ENCODE measurements around the gene POLR1B. TPM values are rescaled to one million over a fixed set of nuclear protein-coding genes. Genes with fewer than 3 reads are reported as not detected.
A peak's percentile ranks its signal among the peaks of the same experiment; 100 is the strongest.

Gene POLR1B
- polyA plus RNA-seq, 2 donors: 5.7 to 7.5 TPM

- H3K4me3 ChIP-seq (ENCODE audit: low read depth in 1 of 2, low read length in 2 of 2): no peak overlapping the region
- H3K27me3 ChIP-seq (ENCODE audit: control insufficient read depth in 1 of 2, insufficient read depth in 2 of 2, low read length in 2 of 2): no peaks in the 10 kb centered on the region
- no peaks in the 10 kb centered on the region for H3K9me3 ChIP-seq (ENCODE audit: control insufficient read depth in 2 of 2, insufficient read depth in 1 of 2, low read depth in 1 of 2, low read length in 1 of 2)
- WGBS, 2 donors: 57 to 78% methylated on average over 4 to 5 of the region's 5 CpGs
- H3K27ac ChIP-seq (ENCODE audit: low read depth in 2 of 2, low read length in 1 of 2): no peak overlapping the region
- peaks cover 0 to 2% of the 10 kb centered on the region in 2 donors for H3K4me1 ChIP-seq (ENCODE audit: control insufficient read depth in 2 of 2, insufficient read depth in 2 of 2, low read length in 1 of 2)
- peaks cover 9 to 12% of the 10 kb centered on the region in 2 donors for H3K36me3 ChIP-seq (ENCODE audit: control insufficient read depth in 2 of 2, insufficient read depth in 2 of 2, low read length in 1 of 2)
These were observed 35.5 kb downstream of the POLR1B start for GRCh38 chr2:112577756-112578155.

- Histone ChIP-seq H3K27ac (ENCODE audit: low read depth in 2 of 2, low read length in 1 of 2) (no peak overlapping the region), H3K36me3 (ENCODE audit: control insufficient read depth in 2 of 2, insufficient read depth in 2 of 2, low read length in 1 of 2) (peaks cover 9% of the 10 kb centered on the region in 2 donors), H3K4me1 (ENCODE audit: control insufficient read depth in 2 of 2, insufficient read depth in 2 of 2, low read length in 1 of 2) (peaks cover 0 to 2% of the 10 kb centered on the region in 2 donors), H3K4me3 (ENCODE audit: low read depth in 1 of 2, low read length in 2 of 2) (no peak overlapping the region), H3K27me3 (ENCODE audit: control insufficient read depth in 1 of 2, insufficient read depth in 2 of 2, low read length in 2 of 2) (no peaks in the 10 kb centered on the region), H3K9me3 (ENCODE audit: control insufficient read depth in 2 of 2, insufficient read depth in 1 of 2, low read depth in 1 of 2, low read length in 1 of 2) (no peaks in the 10 kb centered on the region)
These were observed 37.0 kb downstream of the POLR1B start for GRCh38 chr2:112579241-112579640.

- H3K27ac ChIP-seq (ENCODE audit: low read depth in 2 of 2, low read length in 1 of 2): no peak overlapping the region
- H3K27me3 ChIP-seq (ENCODE audit: control insufficient read depth in 1 of 2, insufficient read depth in 2 of 2, low read length in 2 of 2): no peaks in the 10 kb centered on the region
- peaks cover 6% of the 10 kb centered on the region in 2 donors for H3K36me3 ChIP-seq (ENCODE audit: control insufficient read depth in 2 of 2, insufficient read depth in 2 of 2, low read length in 1 of 2)
- H3K4me3 ChIP-seq (ENCODE audit: low read depth in 1 of 2, low read length in 2 of 2): no peak overlapping the region
- H3K4me1 ChIP-seq (ENCODE audit: control insufficient read depth in 2 of 2, insufficient read depth in 2 of 2, low read length in 1 of 2): peaks cover 2 to 5% of the 10 kb centered on the region in 2 donors
- no peaks in the 10 kb centered on the region for H3K9me3 ChIP-seq (ENCODE audit: control insufficient read depth in 2 of 2, insufficient read depth in 1 of 2, low read depth in 1 of 2, low read length in 1 of 2)
- 93 to 94% methylated on average over 7 of the region's 7 CpGs for WGBS, 2 donors
These were observed 37.8 kb downstream of the POLR1B start for GRCh38 chr2:112580084-112580483.

GRCh38 chr2:112582314-112582746 lies 40.1 kb downstream of the POLR1B start:
- Histone ChIP-seq H3K27me3 (ENCODE audit: control insufficient read depth in 1 of 2, insufficient read depth in 2 of 2, low read length in 2 of 2) (no peaks in the 10 kb centered on the region), H3K9me3 (ENCODE audit: control insufficient read depth in 2 of 2, insufficient read depth in 1 of 2, low read depth in 1 of 2, low read length in 1 of 2) (no peaks in the 10 kb centered on the region)
- 39 to 41% methylated on average over 10 of the region's 10 CpGs for WGBS, 2 donors

GRCh38 chr2:112583497-112584133 lies 41.4 kb downstream of the POLR1B start:
- H3K27me3 ChIP-seq (ENCODE audit: control insufficient read depth in 1 of 2, insufficient read depth in 2 of 2, low read length in 2 of 2): no peaks in the 10 kb centered on the region
- H3K4me3 ChIP-seq (ENCODE audit: low read depth in 1 of 2, low read length in 2 of 2): peak overlapping the region; percentile 76 to 78
- H3K27ac ChIP-seq (ENCODE audit: low read depth in 2 of 2, low read length in 1 of 2): peak overlapping the region; percentile 98 to 100
- H3K9me3 ChIP-seq (ENCODE audit: control insufficient read depth in 2 of 2, insufficient read depth in 1 of 2, low read depth in 1 of 2, low read length in 1 of 2): no peaks in the 10 kb centered on the region
- WGBS, 2 donors: 36 to 42% methylated on average over 19 of the region's 19 CpGs
- H3K4me1 ChIP-seq (ENCODE audit: control insufficient read depth in 2 of 2, insufficient read depth in 2 of 2, low read length in 1 of 2): peaks cover 10 to 11% of the 10 kb centered on the region in 2 donors
- peaks cover 0 to 9% of the 10 kb centered on the region in 2 donors for H3K36me3 ChIP-seq (ENCODE audit: control insufficient read depth in 2 of 2, insufficient read depth in 2 of 2, low read length in 1 of 2)

More at GRCh38 chr2:112582314-112582746, 40.1 kb downstream of the POLR1B start:
- Histone ChIP-seq H3K27ac (ENCODE audit: low read depth in 2 of 2, low read length in 1 of 2) (no peak overlapping the region), H3K4me3 (ENCODE audit: low read depth in 1 of 2, low read length in 2 of 2) (no peak overlapping the region), H3K4me1 (ENCODE audit: control insufficient read depth in 2 of 2, insufficient read depth in 2 of 2, low read length in 1 of 2) (peaks cover 10 to 11% of the 10 kb centered on the region in 2 donors), H3K36me3 (ENCODE audit: control insufficient read depth in 2 of 2, insufficient read depth in 2 of 2, low read length in 1 of 2) (peaks cover 0 to 5% of the 10 kb centered on the region in 2 donors)

GRCh38 chr2:112584134-112584890 lies 42.0 kb downstream of the POLR1B start, which contains the start of gene CHCHD5:
Gene CHCHD5 (plus strand): TSS chr2:112584609. CDS start chr2:112584648, 39 bp downstream.
- 1% methylated on average over 54 of the region's 54 CpGs for WGBS, 2 donors
- Histone ChIP-seq H3K27ac (ENCODE audit: low read depth in 2 of 2, low read length in 1 of 2) (peak within 1 kb of the TSS; percentile 98 to 100), H3K36me3 (ENCODE audit: control insufficient read depth in 2 of 2, insufficient read depth in 2 of 2, low read length in 1 of 2) (peaks cover 0 to 12% of the 10 kb centered on the region in 2 donors), H3K9me3 (ENCODE audit: control insufficient read depth in 2 of 2, insufficient read depth in 1 of 2, low read depth in 1 of 2, low read length in 1 of 2) (no peaks in the 10 kb centered on the region), H3K4me1 (ENCODE audit: control insufficient read depth in 2 of 2, insufficient read depth in 2 of 2, low read length in 1 of 2) (peaks cover 10 to 11% of the 10 kb centered on the region in 2 donors), H3K27me3 (ENCODE audit: control insufficient read depth in 1 of 2, insufficient read depth in 2 of 2, low read length in 2 of 2) (no peaks in the 10 kb centered on the region), H3K4me3 (ENCODE audit: low read depth in 1 of 2, low read length in 2 of 2) (peak within 1 kb of the TSS; percentile 76 to 78)

GRCh38 chr2:112584891-112585250 lies 42.6 kb downstream of the POLR1B start:
- WGBS, 2 donors: 61 to 65% methylated on average over 3 of the region's 3 CpGs
- Histone ChIP-seq H3K36me3 (ENCODE audit: control insufficient read depth in 2 of 2, insufficient read depth in 2 of 2, low read length in 1 of 2) (peaks cover 0 to 12% of the 10 kb centered on the region in 2 donors), H3K27ac (ENCODE audit: low read depth in 2 of 2, low read length in 1 of 2) (peak overlapping the region; percentile 98 to 100), H3K4me1 (ENCODE audit: control insufficient read depth in 2 of 2, insufficient read depth in 2 of 2, low read length in 1 of 2) (peaks cover 10 to 11% of the 10 kb centered on the region in 2 donors), H3K9me3 (ENCODE audit: control insufficient read depth in 2 of 2, insufficient read depth in 1 of 2, low read depth in 1 of 2, low read length in 1 of 2) (no peaks in the 10 kb centered on the region), H3K4me3 (ENCODE audit: low read depth in 1 of 2, low read length in 2 of 2) (peak overlapping the region; percentile 76 to 78), H3K27me3 (ENCODE audit: control insufficient read depth in 1 of 2, insufficient read depth in 2 of 2, low read length in 2 of 2) (no peaks in the 10 kb centered on the region)

- H3K27ac ChIP-seq (ENCODE audit: low read depth in 2 of 2, low read length in 1 of 2): peak overlapping the region; percentile 98 to 100
- peak overlapping the region in 1 of 2 donors; percentile 78 for H3K4me3 ChIP-seq (ENCODE audit: low read depth in 1 of 2, low read length in 2 of 2)
- H3K4me1 ChIP-seq (ENCODE audit: control insufficient read depth in 2 of 2, insufficient read depth in 2 of 2, low read length in 1 of 2): peaks cover 10 to 11% of the 10 kb centered on the region in 2 donors
- 97 to 100% methylated on average over 3 of the region's 3 CpGs for WGBS, 2 donors
- no peaks in the 10 kb centered on the region for H3K27me3 ChIP-seq (ENCODE audit: control insufficient read depth in 1 of 2, insufficient read depth in 2 of 2, low read length in 2 of 2)
- peaks cover 0 to 12% of the 10 kb centered on the region in 2 donors for H3K36me3 ChIP-seq (ENCODE audit: control insufficient read depth in 2 of 2, insufficient read depth in 2 of 2, low read length in 1 of 2)
- H3K9me3 ChIP-seq (ENCODE audit: control insufficient read depth in 2 of 2, insufficient read depth in 1 of 2, low read depth in 1 of 2, low read length in 1 of 2): no peaks in the 10 kb centered on the region
These were observed 43.1 kb downstream of the POLR1B start for GRCh38 chr2:112585400-112585799.

- Histone ChIP-seq H3K36me3 (ENCODE audit: control insufficient read depth in 2 of 2, insufficient read depth in 2 of 2, low read length in 1 of 2) (peaks cover 0 to 12% of the 10 kb centered on the region in 2 donors), H3K4me1 (ENCODE audit: control insufficient read depth in 2 of 2, insufficient read depth in 2 of 2, low read length in 1 of 2) (peaks cover 10 to 11% of the 10 kb centered on the region in 2 donors), H3K4me3 (ENCODE audit: low read depth in 1 of 2, low read length in 2 of 2) (no peak overlapping the region), H3K27me3 (ENCODE audit: control insufficient read depth in 1 of 2, insufficient read depth in 2 of 2, low read length in 2 of 2) (no peaks in the 10 kb centered on the region), H3K27ac (ENCODE audit: low read depth in 2 of 2, low read length in 1 of 2) (no peak overlapping the region), H3K9me3 (ENCODE audit: control insufficient read depth in 2 of 2, insufficient read depth in 1 of 2, low read depth in 1 of 2, low read length in 1 of 2) (no peaks in the 10 kb centered on the region)
- WGBS, 2 donors: 96 to 97% methylated on average over 18 of the region's 18 CpGs
These were observed 43.7 kb downstream of the POLR1B start for GRCh38 chr2:112585873-112586464.
